WTC11 (cell line): ENCODE results near the gene LY6G5C. TPM values are rescaled to one million over a fixed set of nuclear protein-coding genes. Genes with fewer than 3 reads are reported as not detected.
"Not testable (repeated sequence)": the region's sequence is repeated elsewhere in the genome, so short reads cannot be mapped to it uniquely, and the experiment has no call there.

ENCODE experiments used
- ATAC-seq: fragments of 200-7000 bp; cut with Tn5 transposase; 2 replicates; pipeline ENCODE4 v1.10.0; 2021; ENCODE audit warnings: mild to moderate bottlenecking, moderate library complexity
- CTCF ChIA-PET: fragments of 300-600 bp; sonication (Branson Sonifier 250); formaldehyde crosslinking; loops from one replicate; lab custom pipeline; 2021; ENCODE audit warnings: antibody characterized with exemption; lab: Charles Lee
- POLR2A ChIA-PET: fragments of 350-600 bp; sonication (Branson Sonifier 250); formaldehyde crosslinking; loops from one replicate; lab custom pipeline; 2021; ENCODE audit warnings: antibody characterized with exemption; lab: Charles Lee
- DNase-seq: peaks from one replicate; pipeline ENCODE4 v3.0.0; 2021; ENCODE audit warnings: low spot score
- H3K27ac Mint-ChIP-seq: 2 replicates; pipeline ENCODE4 v1.8.0; 2021; ENCODE audit warnings: mixed read lengths
- H3K27me3 Mint-ChIP-seq: 2 replicates; pipeline ENCODE4 v1.8.0; 2021; ENCODE audit warnings: low read depth, mild to moderate bottlenecking, moderate library complexity, mixed read lengths
- H3K36me3 Mint-ChIP-seq: 2 replicates; pipeline ENCODE4 v1.8.0; 2021; ENCODE audit warnings: mixed read lengths
- H3K4me1 Mint-ChIP-seq: 2 replicates; pipeline ENCODE4 v1.8.0; 2022; ENCODE audit warnings: mixed read lengths
- H3K4me3 Mint-ChIP-seq: 2 replicates; pipeline ENCODE4 v1.8.0; 2021; ENCODE audit warnings: mild to moderate bottlenecking, moderate library complexity, mixed read lengths
- H3K9me3 Mint-ChIP-seq: 2 replicates; pipeline ENCODE4 v1.8.0; 2021; ENCODE audit warnings: mixed read lengths
- CBFB ChIP-seq: sonication (generic); formaldehyde crosslinking; IDR thresholded peaks from 2 replicates; pipeline ENCODE4 v1.8.1; 2022; ENCODE audit warnings: mild to moderate bottlenecking, low read depth, missing genetic modification reagents
- CREB1 ChIP-seq: sonication (generic); formaldehyde crosslinking; IDR thresholded peaks from 2 replicates; pipeline ENCODE4 v1.8.0; 2023; ENCODE audit warnings: mild to moderate bottlenecking, missing genetic modification reagents
- ELF4 ChIP-seq: sonication (generic); formaldehyde crosslinking; IDR thresholded peaks from 2 replicates; pipeline ENCODE4 v1.8.1; 2022; ENCODE audit warnings: low read depth, mild to moderate bottlenecking, moderate library complexity, missing genetic modification reagents
- FOXK1 ChIP-seq: sonication (generic); formaldehyde crosslinking; IDR thresholded peaks from 2 replicates; pipeline ENCODE4 v1.8.0; 2022; ENCODE audit warnings: mild to moderate bottlenecking, moderate library complexity, missing genetic modification reagents
- JUN ChIP-seq: sonication (generic); formaldehyde crosslinking; IDR thresholded peaks from 2 replicates; pipeline ENCODE4 v1.8.0; 2023; ENCODE audit warnings: mild to moderate bottlenecking, missing genetic modification reagents
- KAT7 ChIP-seq: sonication (generic); formaldehyde crosslinking; IDR thresholded peaks from 2 replicates; pipeline ENCODE4 v1.8.1; 2023; ENCODE audit warnings: missing genetic modification reagents, mild to moderate bottlenecking, borderline replicate concordance
- NR2C2 ChIP-seq: sonication (generic); formaldehyde crosslinking; IDR thresholded peaks from 2 replicates; pipeline ENCODE4 v1.8.0; 2022; ENCODE audit warnings: mild to moderate bottlenecking, missing genetic modification reagents
- NR3C1 ChIP-seq: sonication (generic); formaldehyde crosslinking; conservative IDR thresholded peaks from 2 replicates; pipeline ENCODE4 v1.8.1; 2023; ENCODE audit warnings: low read depth, mild to moderate bottlenecking, missing genetic modification reagents
- PRRX2 ChIP-seq: fragments of 250-450 bp; sonication (Bioruptor Pico); IDR thresholded peaks from 2 replicates; pipeline ENCODE4 v1.8.0; 2021; ENCODE audit warnings: mild to moderate bottlenecking
- RELA ChIP-seq: sonication (generic); formaldehyde crosslinking; IDR thresholded peaks from 2 replicates; pipeline ENCODE4 v1.8.1; 2022; ENCODE audit warnings: missing genetic modification reagents, mild to moderate bottlenecking, borderline replicate concordance
- SP1 ChIP-seq: sonication (generic); formaldehyde crosslinking; conservative IDR thresholded peaks from 2 replicates; pipeline ENCODE4 v1.8.1; 2022; ENCODE audit warnings: missing genetic modification reagents
- ZNF138 ChIP-seq: sonication (generic); formaldehyde crosslinking; conservative IDR thresholded peaks from 2 replicates; pipeline ENCODE4 v1.8.1; 2022; ENCODE audit warnings: mild to moderate bottlenecking, moderate library complexity, missing genetic modification reagents
- ZNF232 ChIP-seq: sonication (generic); formaldehyde crosslinking; IDR thresholded peaks from 2 replicates; pipeline ENCODE4 v1.8.0; 2022; ENCODE audit warnings: mild to moderate bottlenecking, missing genetic modification reagents
- ZNF423 ChIP-seq: fragments of 250-450 bp; sonication (Bioruptor Pico); IDR thresholded peaks from 2 replicates; pipeline ENCODE4 v2.1.2; 2022; ENCODE audit warnings: mild to moderate bottlenecking, moderate library complexity
- ZNF671 ChIP-seq: fragments of 250-450 bp; sonication (Bioruptor Pico); IDR thresholded peaks from 2 replicates; pipeline ENCODE4 v1.8.0; 2021; ENCODE audit warnings: mild to moderate bottlenecking
- total RNA-seq: library from RNA; stranded (reverse); gene quantifications from 3 replicates; pipeline ENCODE4 v1.2.3, GENCODE V29; 2021
- TF ChIP-seq, protein P1 (sequence below): fragments of 200-600 bp; IDR thresholded peaks from 2 replicates; pipeline ENCODE4 v1.8.0; 2022; ENCODE audit warnings: antibody characterized with exemption
- TF ChIP-seq, protein P2 (sequence below): sonication (generic); formaldehyde crosslinking; IDR thresholded peaks from 2 replicates; pipeline ENCODE4 v1.8.0; 2022; ENCODE audit warnings: mild to moderate bottlenecking, missing genetic modification reagents
- TF ChIP-seq, protein P3 (sequence below): fragments of 250-450 bp; sonication (Bioruptor Pico); IDR thresholded peaks from 2 replicates; pipeline ENCODE4 v1.9.0; 2021; ENCODE audit warnings: mild to moderate bottlenecking
- TF ChIP-seq, protein P4 (sequence below): sonication (generic); formaldehyde crosslinking; IDR thresholded peaks from 2 replicates; pipeline ENCODE4 v1.8.0; 2023; ENCODE audit warnings: missing genetic modification reagents
- TF ChIP-seq, protein P5 (sequence below): sonication (generic); formaldehyde crosslinking; IDR thresholded peaks from 2 replicates; pipeline ENCODE4 v1.8.1; 2023; ENCODE audit warnings: mild to moderate bottlenecking, missing genetic modification reagents, borderline replicate concordance
- TF ChIP-seq, protein P6 (sequence below): fragments of 250-450 bp; sonication (Bioruptor Pico); IDR thresholded peaks from 2 replicates; pipeline ENCODE4 v1.9.0; 2021; ENCODE audit warnings: moderate library complexity, mild to moderate bottlenecking, inconsistent platforms, borderline replicate concordance

Gene LY6G5C
- total RNA-seq, 1 experiment from 2014 or later = 1.0 TPM

DNA sequence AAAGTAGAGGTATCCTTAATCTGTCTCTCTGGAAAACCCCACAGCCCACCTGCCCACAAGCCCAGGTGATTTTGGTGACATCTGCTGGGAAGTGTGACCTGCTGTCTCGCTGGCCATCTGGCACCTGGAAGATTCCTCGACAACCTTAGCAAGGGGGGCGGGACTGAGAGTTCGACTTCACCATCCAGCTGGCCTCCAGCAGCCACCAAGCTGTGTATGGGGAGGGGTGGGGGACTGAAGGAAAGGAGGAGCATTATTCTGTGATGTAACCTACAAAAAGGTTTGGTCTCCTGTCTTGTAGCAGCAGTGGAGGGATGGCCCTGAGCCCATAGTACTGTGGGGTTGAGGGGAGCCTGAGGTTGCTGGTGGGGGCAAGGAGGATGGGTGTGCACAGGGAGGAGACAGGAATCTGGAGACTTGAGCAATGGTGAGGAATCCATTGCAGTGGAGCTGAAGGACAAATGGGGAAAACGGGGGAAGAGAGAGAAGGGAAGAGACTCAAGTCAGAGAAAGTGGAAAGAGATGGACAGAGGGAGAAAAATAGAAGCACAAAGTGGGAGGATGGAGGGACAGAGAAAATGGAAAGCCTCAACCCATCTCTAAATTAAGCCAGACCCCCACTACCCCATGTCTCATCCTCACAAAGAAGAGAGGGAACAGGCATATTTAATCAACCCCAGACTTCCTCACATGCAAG lies 29.8 kb upstream of the LY6G5C start (continued):
- TF ChIP-seq, protein P1, sequence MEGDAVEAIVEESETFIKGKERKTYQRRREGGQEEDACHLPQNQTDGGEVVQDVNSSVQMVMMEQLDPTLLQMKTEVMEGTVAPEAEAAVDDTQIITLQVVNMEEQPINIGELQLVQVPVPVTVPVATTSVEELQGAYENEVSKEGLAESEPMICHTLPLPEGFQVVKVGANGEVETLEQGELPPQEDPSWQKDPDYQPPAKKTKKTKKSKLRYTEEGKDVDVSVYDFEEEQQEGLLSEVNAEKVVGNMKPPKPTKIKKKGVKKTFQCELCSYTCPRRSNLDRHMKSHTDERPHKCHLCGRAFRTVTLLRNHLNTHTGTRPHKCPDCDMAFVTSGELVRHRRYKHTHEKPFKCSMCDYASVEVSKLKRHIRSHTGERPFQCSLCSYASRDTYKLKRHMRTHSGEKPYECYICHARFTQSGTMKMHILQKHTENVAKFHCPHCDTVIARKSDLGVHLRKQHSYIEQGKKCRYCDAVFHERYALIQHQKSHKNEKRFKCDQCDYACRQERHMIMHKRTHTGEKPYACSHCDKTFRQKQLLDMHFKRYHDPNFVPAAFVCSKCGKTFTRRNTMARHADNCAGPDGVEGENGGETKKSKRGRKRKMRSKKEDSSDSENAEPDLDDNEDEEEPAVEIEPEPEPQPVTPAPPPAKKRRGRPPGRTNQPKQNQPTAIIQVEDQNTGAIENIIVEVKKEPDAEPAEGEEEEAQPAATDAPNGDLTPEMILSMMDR = no peak
- TF ChIP-seq, protein P2, sequence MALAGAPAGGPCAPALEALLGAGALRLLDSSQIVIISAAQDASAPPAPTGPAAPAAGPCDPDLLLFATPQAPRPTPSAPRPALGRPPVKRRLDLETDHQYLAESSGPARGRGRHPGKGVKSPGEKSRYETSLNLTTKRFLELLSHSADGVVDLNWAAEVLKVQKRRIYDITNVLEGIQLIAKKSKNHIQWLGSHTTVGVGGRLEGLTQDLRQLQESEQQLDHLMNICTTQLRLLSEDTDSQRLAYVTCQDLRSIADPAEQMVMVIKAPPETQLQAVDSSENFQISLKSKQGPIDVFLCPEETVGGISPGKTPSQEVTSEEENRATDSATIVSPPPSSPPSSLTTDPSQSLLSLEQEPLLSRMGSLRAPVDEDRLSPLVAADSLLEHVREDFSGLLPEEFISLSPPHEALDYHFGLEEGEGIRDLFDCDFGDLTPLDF (CRISPR knock-in tag) = no peak
- TF ChIP-seq ELF4 = no peak

DNA sequence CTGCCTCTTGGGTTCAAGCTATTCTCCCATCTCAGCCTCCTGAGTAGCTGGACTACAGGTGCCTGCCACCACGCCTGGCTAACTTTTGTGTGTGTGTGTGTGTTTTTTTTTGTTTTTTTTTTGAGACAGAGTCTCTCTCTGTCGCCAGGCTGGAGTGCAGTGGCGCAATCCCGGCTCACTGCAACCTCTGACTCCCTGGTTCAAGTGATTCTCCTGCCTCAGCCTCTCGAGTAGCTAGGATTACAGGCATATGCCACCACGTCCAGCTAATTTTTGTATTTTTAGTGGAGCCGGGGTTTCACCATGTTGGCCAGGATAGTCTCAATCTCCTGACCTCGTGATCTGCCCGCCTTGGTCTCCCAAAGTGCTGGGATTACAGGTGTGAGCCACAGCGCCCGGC lies 28.3 kb upstream of the LY6G5C start:
- H3K36me3 Mint-ChIP-seq, H3K27ac Mint-ChIP-seq, DNase-seq, POLR2A ChIA-PET, H3K27me3 Mint-ChIP-seq, H3K9me3 Mint-ChIP-seq, H3K4me3 Mint-ChIP-seq, ATAC-seq: not testable (repeated sequence)
- CTCF ChIA-PET = interaction anchor here (0.7 kb wide), 1 partner anchor 12 kb away, joined by 3 read pairs; no protein-coding TSS in a partner anchor
- peaks cover 21% of the 10 kb centered on the region for H3K4me1 Mint-ChIP-seq

DNA sequence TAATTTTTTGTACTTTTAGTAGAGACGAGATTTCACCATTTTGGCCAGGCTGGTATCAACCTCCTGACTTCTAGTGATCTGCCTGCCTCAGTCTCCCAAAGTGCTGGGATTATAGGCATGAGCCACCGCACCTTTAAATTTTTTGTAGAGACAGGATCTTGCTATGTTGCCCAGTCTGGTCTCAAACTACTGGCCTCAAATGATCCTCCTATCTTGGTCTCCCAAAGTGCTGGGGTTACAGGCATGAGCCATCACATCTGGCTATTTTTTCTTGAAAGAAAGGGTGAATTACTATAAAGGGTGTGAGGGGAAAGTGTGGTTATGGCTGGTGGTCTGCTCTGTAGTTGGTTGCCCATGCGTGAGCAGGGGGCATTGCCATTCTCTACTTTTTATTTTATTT lies 27.4 kb upstream of the LY6G5C start:
- ATAC-seq (no peak), DNase-seq (no peak)
- H3K9me3 Mint-ChIP-seq = no peaks in the 10 kb centered on the region
- H3K4me3 Mint-ChIP-seq = no peak overlapping the region
- no peak overlapping the region for H3K27ac Mint-ChIP-seq
- POLR2A ChIA-PET = no interaction called here
- no peaks in the 10 kb centered on the region for H3K36me3 Mint-ChIP-seq
- peaks cover 7% of the 10 kb centered on the region; the same call in 1 of the 2 replicates for H3K27me3 Mint-ChIP-seq
- peaks cover 16% of the 10 kb centered on the region for H3K4me1 Mint-ChIP-seq
- CTCF ChIA-PET = no interaction called here
- no peak for TF ChIP-seq PRRX2 (CRISPR knock-in tag)
- TF ChIP-seq, protein P3, sequence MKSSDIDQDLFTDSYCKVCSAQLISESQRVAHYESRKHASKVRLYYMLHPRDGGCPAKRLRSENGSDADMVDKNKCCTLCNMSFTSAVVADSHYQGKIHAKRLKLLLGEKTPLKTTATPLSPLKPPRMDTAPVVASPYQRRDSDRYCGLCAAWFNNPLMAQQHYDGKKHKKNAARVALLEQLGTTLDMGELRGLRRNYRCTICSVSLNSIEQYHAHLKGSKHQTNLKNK (CRISPR knock-in tag) = no peak
- TF ChIP-seq, protein P4, sequence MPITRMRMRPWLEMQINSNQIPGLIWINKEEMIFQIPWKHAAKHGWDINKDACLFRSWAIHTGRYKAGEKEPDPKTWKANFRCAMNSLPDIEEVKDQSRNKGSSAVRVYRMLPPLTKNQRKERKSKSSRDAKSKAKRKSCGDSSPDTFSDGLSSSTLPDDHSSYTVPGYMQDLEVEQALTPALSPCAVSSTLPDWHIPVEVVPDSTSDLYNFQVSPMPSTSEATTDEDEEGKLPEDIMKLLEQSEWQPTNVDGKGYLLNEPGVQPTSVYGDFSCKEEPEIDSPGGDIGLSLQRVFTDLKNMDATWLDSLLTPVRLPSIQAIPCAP = no peak

DNA sequence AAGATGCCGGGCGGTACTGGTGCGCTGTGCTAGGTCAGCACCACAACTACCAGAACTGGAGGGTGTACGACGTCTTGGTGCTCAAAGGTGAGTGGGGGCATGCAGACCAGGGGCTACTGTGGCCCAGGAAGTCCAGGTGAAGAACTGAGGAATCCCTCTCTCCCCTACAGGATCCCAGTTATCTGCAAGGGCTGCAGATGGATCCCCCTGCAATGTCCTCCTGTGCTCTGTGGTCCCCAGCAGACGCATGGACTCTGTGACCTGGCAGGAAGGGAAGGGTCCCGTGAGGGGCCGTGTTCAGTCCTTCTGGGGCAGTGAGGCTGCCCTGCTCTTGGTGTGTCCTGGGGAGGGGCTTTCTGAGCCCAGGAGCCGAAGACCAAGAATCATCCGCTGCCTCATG lies 26.8 kb upstream of the LY6G5C start:
- peaks cover 13% of the 10 kb centered on the region for H3K4me1 Mint-ChIP-seq

DNA sequence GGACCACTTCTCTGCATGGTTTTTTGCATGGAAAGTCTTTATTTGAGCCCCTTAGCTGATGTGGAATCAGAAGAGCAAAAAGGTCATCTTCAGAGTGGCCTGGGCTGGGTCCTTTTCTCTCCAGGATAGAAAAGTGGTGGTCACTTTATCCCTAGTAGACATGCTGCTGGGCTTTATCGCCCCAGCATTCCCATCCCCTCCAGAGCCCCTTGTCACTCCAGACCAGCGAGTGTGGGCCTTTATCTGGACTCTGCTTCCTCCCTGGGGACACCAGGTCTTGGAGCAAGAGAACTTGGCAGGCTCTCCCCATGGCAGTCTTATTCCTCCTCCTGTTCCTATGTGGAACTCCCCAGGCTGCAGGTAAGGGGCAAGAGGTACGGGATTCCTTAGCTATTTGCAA lies 25.7 kb upstream of the LY6G5C start, which contains the start of gene LY6G6F:
TSS of gene LY6G6F (plus strand) at position 268 of the 400 bp plus-strand sequence. CDS start at position 309, 41 bp downstream.
- Mint-ChIP-seq H3K4me3 (no peak within 1 kb of the TSS), H3K9me3 (no peaks in the 10 kb centered on the region), H3K36me3 (no peaks in the 10 kb centered on the region), H3K4me1 (peaks cover 17% of the 10 kb centered on the region), H3K27me3 (peaks cover 7% of the 10 kb centered on the region; the same call in 1 of the 2 replicates), H3K27ac (no peak within 1 kb of the TSS)
- CTCF ChIA-PET = interaction anchor here (0.5 to 1.4 kb wide), 5 partner anchors 32 to 1594 kb away, joined by 3 to 4 read pairs (median 3); no protein-coding TSS in a partner anchor
- DNase-seq = no peak
- no peak for ATAC-seq
- POLR2A ChIA-PET = interaction anchor here (0.6 kb wide), 1 partner anchor 8 kb away, joined by 3 read pairs; no protein-coding TSS in a partner anchor
- TF ChIP-seq, protein P2 (CRISPR knock-in tag) = no peak
- TF ChIP-seq KAT7 (CRISPR knock-in tag) (no peak), CBFB (no peak), CREB1 (CRISPR knock-in tag) (no peak), JUN (no peak), ZNF232 (CRISPR knock-in tag) (no peak)
- TF ChIP-seq, protein P5, sequence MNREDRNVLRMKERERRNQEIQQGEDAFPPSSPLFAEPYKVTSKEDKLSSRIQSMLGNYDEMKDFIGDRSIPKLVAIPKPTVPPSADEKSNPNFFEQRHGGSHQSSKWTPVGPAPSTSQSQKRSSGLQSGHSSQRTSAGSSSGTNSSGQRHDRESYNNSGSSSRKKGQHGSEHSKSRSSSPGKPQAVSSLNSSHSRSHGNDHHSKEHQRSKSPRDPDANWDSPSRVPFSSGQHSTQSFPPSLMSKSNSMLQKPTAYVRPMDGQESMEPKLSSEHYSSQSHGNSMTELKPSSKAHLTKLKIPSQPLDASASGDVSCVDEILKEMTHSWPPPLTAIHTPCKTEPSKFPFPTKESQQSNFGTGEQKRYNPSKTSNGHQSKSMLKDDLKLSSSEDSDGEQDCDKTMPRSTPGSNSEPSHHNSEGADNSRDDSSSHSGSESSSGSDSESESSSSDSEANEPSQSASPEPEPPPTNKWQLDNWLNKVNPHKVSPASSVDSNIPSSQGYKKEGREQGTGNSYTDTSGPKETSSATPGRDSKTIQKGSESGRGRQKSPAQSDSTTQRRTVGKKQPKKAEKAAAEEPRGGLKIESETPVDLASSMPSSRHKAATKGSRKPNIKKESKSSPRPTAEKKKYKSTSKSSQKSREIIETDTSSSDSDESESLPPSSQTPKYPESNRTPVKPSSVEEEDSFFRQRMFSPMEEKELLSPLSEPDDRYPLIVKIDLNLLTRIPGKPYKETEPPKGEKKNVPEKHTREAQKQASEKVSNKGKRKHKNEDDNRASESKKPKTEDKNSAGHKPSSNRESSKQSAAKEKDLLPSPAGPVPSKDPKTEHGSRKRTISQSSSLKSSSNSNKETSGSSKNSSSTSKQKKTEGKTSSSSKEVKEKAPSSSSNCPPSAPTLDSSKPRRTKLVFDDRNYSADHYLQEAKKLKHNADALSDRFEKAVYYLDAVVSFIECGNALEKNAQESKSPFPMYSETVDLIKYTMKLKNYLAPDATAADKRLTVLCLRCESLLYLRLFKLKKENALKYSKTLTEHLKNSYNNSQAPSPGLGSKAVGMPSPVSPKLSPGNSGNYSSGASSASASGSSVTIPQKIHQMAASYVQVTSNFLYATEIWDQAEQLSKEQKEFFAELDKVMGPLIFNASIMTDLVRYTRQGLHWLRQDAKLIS = no peak

More for the DNA sequence above, 26.8 kb upstream of the LY6G5C start:
- no peaks in the 10 kb centered on the region for H3K9me3 Mint-ChIP-seq
- H3K27ac Mint-ChIP-seq = no peak overlapping the region
- TF ChIP-seq NR3C1 (no peak), NR2C2 (CRISPR knock-in tag) (no peak), ZNF138 (no peak), RELA (CRISPR knock-in tag) (no peak), FOXK1 (CRISPR knock-in tag) (no peak), ZNF671 (CRISPR knock-in tag) (no peak), SP1 (CRISPR knock-in tag) (no peak), ZNF423 (no peak)
- TF ChIP-seq, protein P6, sequence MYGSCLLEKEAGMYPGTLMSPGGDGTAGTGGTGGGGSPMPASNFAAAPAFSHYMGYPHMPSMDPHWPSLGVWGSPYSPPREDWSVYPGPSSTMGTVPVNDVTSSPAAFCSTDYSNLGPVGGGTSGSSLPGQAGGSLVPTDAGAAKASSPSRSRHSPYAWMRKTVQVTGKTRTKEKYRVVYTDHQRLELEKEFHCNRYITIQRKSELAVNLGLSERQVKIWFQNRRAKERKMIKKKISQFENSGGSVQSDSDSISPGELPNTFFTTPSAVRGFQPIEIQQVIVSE (CRISPR knock-in tag) = no peak
- H3K4me3 Mint-ChIP-seq = no peak overlapping the region
- H3K36me3 Mint-ChIP-seq = no peaks in the 10 kb centered on the region
- no peak for ATAC-seq
- CTCF ChIA-PET = no interaction called here
- H3K27me3 Mint-ChIP-seq = peaks cover 7% of the 10 kb centered on the region; the same call in 1 of the 2 replicates
- POLR2A ChIA-PET = no interaction called here
- no peak for DNase-seq
